CD14-positive monocyte (primary cell): ENCODE data around the gene CCBE1. TPM values are rescaled to one million over a fixed set of nuclear protein-coding genes. Genes with fewer than 3 reads are reported as not detected.

ENCODE experiments used
- DNase-seq, 3 donors: peaks; one replicate each; pipeline ENCODE4 v3.0.0-alpha.2; 2011 to 2022
- H2AFZ ChIP-seq: 2 replicates; pipeline ENCODE4 v1.6.0; 2012; ENCODE audit warnings: mild to moderate bottlenecking, low read depth, low read length, inconsistent platforms; ENCODE audit not compliant: insufficient read depth, poor library complexity, severe bottlenecking
- H3K27ac ChIP-seq, 2 donors: 1 replicate in 1 of 2; 2 replicates in 1 of 2; pipeline ENCODE4 v1.5.1; 2012 to 2013; ENCODE audit warnings: low read length in 2 of 2, control low read depth in 1 of 2, inconsistent platforms in 1 of 2, low read depth in 1 of 2, mild to moderate bottlenecking in 1 of 2
- H3K27me3 ChIP-seq, 2 donors: one replicate each; pipeline versions ENCODE4 v1.6.0 to v1.6.1; 2011 to 2013; ENCODE audit warnings: low read length in 2 of 2; ENCODE audit not compliant: control insufficient read depth in 2 of 2, insufficient read depth in 2 of 2
- H3K36me3 ChIP-seq, 2 donors: replicated peaks in 1 of 2; 1 replicate in 1 of 2; 2 replicates in 1 of 2; pipeline versions ENCODE4 v1.5.1 to v1.6.1; 2012 to 2013; ENCODE audit warnings: low read length in 2 of 2, control low read depth in 1 of 2, inconsistent platforms in 1 of 2, mild to moderate bottlenecking in 1 of 2; ENCODE audit not compliant: insufficient read depth in 2 of 2, control insufficient read depth in 1 of 2
- H3K4me1 ChIP-seq, 2 donors: 1 replicate in 1 of 2; 2 replicates in 1 of 2; pipeline versions ENCODE4 v1.5.1 to v1.6.1; 2012 to 2013; ENCODE audit warnings: low read length in 2 of 2, control low read depth in 1 of 2, inconsistent platforms in 1 of 2, mild to moderate bottlenecking in 1 of 2, moderate library complexity in 1 of 2; ENCODE audit not compliant: insufficient read depth in 2 of 2, control insufficient read depth in 1 of 2
- H3K4me2 ChIP-seq: replicated peaks from 2 replicates; pipeline ENCODE3; 2012; ENCODE audit warnings: low read length, moderate library complexity, mild to moderate bottlenecking; ENCODE audit not compliant: poor library complexity, severe bottlenecking; ENCODE audit errors: extremely low read depth
- H3K4me3 ChIP-seq, 3 experiments: fragments of 200-600 bp in 1 of 3; sonication (generic) in 1 of 3; replicated peaks in 1 of 3; 1 replicate in 2 of 3; 2 replicates in 1 of 3; pipeline ENCODE4 v1.5.1; 2011 to 2013; ENCODE audit warnings: low read length in 3 of 3, mild to moderate bottlenecking in 3 of 3, control low read depth in 2 of 3, low read depth in 2 of 3, inconsistent platforms in 1 of 3, moderate library complexity in 1 of 3
- H3K79me2 ChIP-seq: 2 replicates; pipeline ENCODE4 v1.6.0; 2012; ENCODE audit warnings: mild to moderate bottlenecking, control low read depth, inconsistent platforms, low read length, moderate library complexity; ENCODE audit not compliant: insufficient read depth
- H3K9ac ChIP-seq: 2 replicates; pipeline ENCODE4 v1.6.0; 2017; ENCODE audit warnings: low read length, mild to moderate bottlenecking; ENCODE audit not compliant: insufficient read depth, poor library complexity, severe bottlenecking
- H3K9me3 ChIP-seq, 2 donors: replicated peaks in 1 of 2; 1 replicate in 1 of 2; 2 replicates in 1 of 2; pipeline versions ENCODE4 v1.5.1 to v1.6.1; 2012 to 2013; ENCODE audit warnings: low read length in 2 of 2, control low read depth in 1 of 2; ENCODE audit not compliant: control insufficient read depth in 1 of 2, insufficient read depth in 1 of 2
- H4K20me1 ChIP-seq: 2 replicates; pipeline ENCODE4 v1.6.0; 2012; ENCODE audit warnings: mild to moderate bottlenecking, low read length, control low read depth, moderate library complexity; ENCODE audit not compliant: insufficient read depth
- H3K27ac Mint-ChIP-seq, 7 donors: one replicate each; pipeline ENCODE4 v1.8.0; 2020; ENCODE audit warnings: mild to moderate bottlenecking in 7 of 7, mixed read lengths in 7 of 7, moderate library complexity in 6 of 7, inconsistent platforms in 2 of 7
- H3K27me3 Mint-ChIP-seq, 3 donors: one replicate each; pipeline ENCODE4 v1.8.0; 2021 to 2022; ENCODE audit warnings: low read depth in 3 of 3, mild to moderate bottlenecking in 3 of 3, mixed read lengths in 3 of 3, moderate library complexity in 3 of 3, inconsistent platforms in 1 of 3
- H3K36me3 Mint-ChIP-seq, 2 donors: one replicate each; pipeline ENCODE4 v1.8.0; 2020; ENCODE audit warnings: mixed read lengths in 2 of 2, inconsistent platforms in 1 of 2, mild to moderate bottlenecking in 1 of 2
- H3K4me1 Mint-ChIP-seq: one replicate; pipeline ENCODE4 v1.8.0; 2020; ENCODE audit warnings: mild to moderate bottlenecking, mixed read lengths
- H3K4me3 Mint-ChIP-seq, 2 donors: one replicate each; pipeline ENCODE4 v1.8.0; 2020; ENCODE audit warnings: mild to moderate bottlenecking in 2 of 2, mixed read lengths in 2 of 2, moderate library complexity in 1 of 2
- H3K9me3 Mint-ChIP-seq, 7 donors: one replicate each; pipeline ENCODE4 v1.8.0; 2020 to 2022; ENCODE audit warnings: mixed read lengths in 7 of 7, mild to moderate bottlenecking in 6 of 7, moderate library complexity in 6 of 7, inconsistent platforms in 2 of 7
- CTCF ChIP-seq: fragments of 200-600 bp; IDR thresholded peaks from one replicate; pipeline ENCODE4 v1.8.0; 2022; ENCODE audit warnings: antibody characterized with exemption, mild to moderate bottlenecking
- WGBS: methylation state at CpG from one replicate; pipeline ENCODE4 v1.1.5; 2013; ENCODE audit warnings: missing lambda C conversion rate; ENCODE audit not compliant: insufficient coverage; 5-methylcytosine and 5-hydroxymethylcytosine counted together
- intact Hi-C, 2 donors: fragments of 100-400 bp; cut with micrococcal nuclease; formaldehyde crosslinking; loops; one replicate each; pipeline versions ENCODE4 v1.15.0 to v1.15.1; 2023
- polyA plus RNA-seq, 3 donors: library from polyadenylated mRNA; depleted of rRNA in 1 of 3; unstranded in 2 of 3; stranded (reverse) in 1 of 3; fragments of 300-500 nt in 2 of 3; fragments of >200 nt in 1 of 3; fragmentation: Illumina TruSeq in 2 of 3; gene quantifications; 1 replicate in 2 of 3; 2 replicates in 1 of 3; pipeline ENCODE4 v1.2.3, GENCODE V29; 2012 to 2021

Gene CCBE1
- polyA plus RNA-seq, 3 donors, result not detected

DNA sequence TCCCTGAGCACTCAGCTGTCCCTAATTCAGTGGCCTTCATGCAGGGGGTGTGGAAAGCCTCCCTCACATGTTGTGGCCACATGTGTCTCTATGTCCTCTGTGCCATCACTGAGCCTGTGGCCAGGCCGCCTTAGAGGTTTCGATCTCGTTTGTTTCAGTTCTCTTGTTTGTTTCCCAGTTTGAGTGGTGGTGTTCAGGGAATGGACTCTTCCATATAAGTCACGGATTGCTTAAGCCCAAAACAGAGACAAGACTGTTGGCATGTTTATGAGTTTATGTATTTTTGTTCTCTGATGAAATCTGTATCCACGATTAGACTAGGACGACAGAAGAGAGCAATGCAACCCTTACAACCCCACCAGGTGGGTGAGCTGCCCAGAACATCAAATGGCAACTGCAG lies 134.5 kb downstream of the CCBE1 start:
- Mint-ChIP-seq H3K36me3 (no peaks in the 10 kb centered on the region), H3K27ac (no peak overlapping the region), H3K9me3 (peaks cover 7 to 19% (median 14%) of the 10 kb centered on the region in 7 donors), H3K4me3 (no peak overlapping the region), H3K4me1 (no peaks in the 10 kb centered on the region), H3K27me3 (peaks cover 0 to 1% (median 0%) of the 10 kb centered on the region in 3 donors)
- Histone ChIP-seq H4K20me1 (no peaks in the 10 kb centered on the region), H3K27me3 (no peaks in the 10 kb centered on the region), H3K27ac (no peak overlapping the region), H3K4me3 (no peak overlapping the region), H2AFZ (no peak overlapping the region), H3K79me2 (no peaks in the 10 kb centered on the region), H3K4me2 (no peak overlapping the region), H3K9ac (no peak overlapping the region), H3K9me3 (peaks cover 0 to 9% of the 10 kb centered on the region in 2 donors), H3K4me1 (no peaks in the 10 kb centered on the region), H3K36me3 (no peaks in the 10 kb centered on the region)
- intact Hi-C loops, result no loop called here
- no peak for DNase-seq
- TF ChIP-seq CTCF, result no peak
- 75% methylated on average over 3 of the region's 6 CpGs for WGBS

DNA sequence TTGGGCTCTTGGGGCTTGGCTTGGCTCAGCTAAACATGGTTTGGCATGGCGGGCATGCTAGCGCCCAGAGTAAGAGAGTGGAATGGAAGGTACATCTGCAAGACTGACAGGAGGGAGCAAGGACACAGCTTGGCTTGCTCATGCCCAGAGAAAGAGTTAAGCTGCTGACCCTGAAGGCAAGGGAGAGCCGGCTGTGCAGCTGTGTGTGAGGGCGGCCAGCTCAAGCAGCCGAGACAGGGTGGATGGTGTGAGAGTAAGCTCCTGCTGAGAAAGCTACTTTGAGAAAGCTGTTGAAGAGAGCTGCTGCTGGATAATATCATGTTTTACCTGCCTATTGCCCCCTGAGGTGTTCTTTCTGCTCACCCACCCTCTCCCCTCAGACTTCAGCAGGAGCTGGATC lies 135.6 kb downstream of the CCBE1 start:
- H4K20me1 ChIP-seq, result no peaks in the 10 kb centered on the region
- peaks cover 0 to 9% of the 10 kb centered on the region in 2 donors for H3K9me3 ChIP-seq
- no peaks in the 10 kb centered on the region for H3K27me3 ChIP-seq
- H3K9ac ChIP-seq, result no peak overlapping the region
- no peak for TF ChIP-seq CTCF
- WGBS, result 100% methylated on average over 1 of the region's 5 CpGs
- Mint-ChIP-seq H3K9me3 (peaks cover 7 to 23% (median 16%) of the 10 kb centered on the region in 7 donors), H3K4me3 (no peak overlapping the region), H3K27ac (no peak overlapping the region), H3K4me1 (no peaks in the 10 kb centered on the region), H3K27me3 (peaks cover 0 to 1% (median 0%) of the 10 kb centered on the region in 3 donors), H3K36me3 (no peaks in the 10 kb centered on the region)
- DNase-seq, result no peak
- no peaks in the 10 kb centered on the region for H3K4me1 ChIP-seq
- H3K27ac ChIP-seq, result no peak overlapping the region
- H3K4me2 ChIP-seq, result no peak overlapping the region
- no peak overlapping the region for H3K4me3 ChIP-seq
- H2AFZ ChIP-seq, result no peak overlapping the region
- no peaks in the 10 kb centered on the region for H3K36me3 ChIP-seq
- H3K79me2 ChIP-seq, result no peaks in the 10 kb centered on the region
- intact Hi-C loops, result no loop called here
